Keratinocyte (primary cell): ENCODE results near the gene FANCI. TPM values are rescaled to one million over a fixed set of nuclear protein-coding genes. Genes with fewer than 3 reads are reported as not detected.

ENCODE experiments used
- DNase-seq: peaks from one replicate; pipeline ENCODE4 v3.0.0-alpha.2; 2011; ENCODE audit warnings: low read depth, missing footprints, low spot score
- FAIRE-seq: peaks from 2 replicates; lab custom pipeline; 2011; peaks lifted over from hg19 to GRCh38; lab: Jason Lieb, UNC
- H2AFZ ChIP-seq: 2 replicates; pipeline ENCODE4 v1.6.0; 2012; ENCODE audit warnings: low read length, control low read depth, inconsistent platforms; ENCODE audit not compliant: control insufficient read depth
- H3K27ac ChIP-seq: 2 replicates; pipeline ENCODE4 v1.5.1; 2011; ENCODE audit warnings: low read length; ENCODE audit not compliant: control insufficient read depth, insufficient read depth
- H3K27me3 ChIP-seq: 3 replicates; pipeline ENCODE4 v1.6.0; 2011; ENCODE audit warnings: low read length; ENCODE audit not compliant: control insufficient read depth, insufficient read depth; ENCODE audit errors: extremely low read depth
- H3K36me3 ChIP-seq, 2 experiments: 2 replicates in 1 of 2; 3 replicates in 1 of 2; pipeline ENCODE4 v1.5.1; 2011; ENCODE audit warnings: low read length in 2 of 2, mild to moderate bottlenecking in 1 of 2; ENCODE audit not compliant: control insufficient read depth in 2 of 2, insufficient read depth in 2 of 2; ENCODE audit errors: extremely low read depth in 1 of 2
- H3K4me1 ChIP-seq: 3 replicates; pipeline ENCODE4 v1.5.1; 2011; ENCODE audit warnings: low read length; ENCODE audit not compliant: control insufficient read depth, insufficient read depth; ENCODE audit errors: extremely low read depth
- H3K4me2 ChIP-seq: 3 replicates; pipeline ENCODE4 v1.6.0; 2011; ENCODE audit warnings: low read depth, low read length; ENCODE audit not compliant: control insufficient read depth, insufficient read depth; ENCODE audit errors: extremely low read depth
- H3K4me3 ChIP-seq, 3 experiments: fragments of 200-600 bp in 1 of 3; sonication (generic) in 1 of 3; 2 replicates in 2 of 3; 3 replicates in 1 of 3; pipeline ENCODE4 v1.5.1; 2011 to 2016; ENCODE audit warnings: low read length in 3 of 3, mild to moderate bottlenecking in 3 of 3, control low read depth in 2 of 3, inconsistent platforms in 1 of 3, low read depth in 1 of 3, mixed read lengths in 1 of 3, mixed run types in 1 of 3, moderate library complexity in 1 of 3; ENCODE audit not compliant: control insufficient read depth in 2 of 3, insufficient read depth in 2 of 3; ENCODE audit errors: extremely low read depth in 1 of 3
- H3K79me2 ChIP-seq: 2 replicates; pipeline ENCODE4 v1.6.0; 2012; ENCODE audit warnings: low read length; ENCODE audit not compliant: control insufficient read depth, insufficient read depth
- H3K9ac ChIP-seq: 3 replicates; pipeline ENCODE4 v1.6.0; 2011; ENCODE audit warnings: low read length; ENCODE audit not compliant: control insufficient read depth, insufficient read depth; ENCODE audit errors: extremely low read depth
- H3K9me1 ChIP-seq: 3 replicates; pipeline ENCODE4 v1.6.0; 2011; ENCODE audit warnings: low read length; ENCODE audit not compliant: control insufficient read depth, insufficient read depth; ENCODE audit errors: extremely low read depth
- H3K9me3 ChIP-seq: 2 replicates; pipeline ENCODE4 v1.5.1; 2012; ENCODE audit warnings: low read depth, low read length; ENCODE audit not compliant: control insufficient read depth
- H4K20me1 ChIP-seq: 3 replicates; pipeline ENCODE4 v1.6.0; 2011; ENCODE audit warnings: low read length; ENCODE audit not compliant: control insufficient read depth, insufficient read depth; ENCODE audit errors: extremely low read depth
- CTCF ChIP-seq, 3 experiments: IDR thresholded peaks in 1 of 3; conservative IDR thresholded peaks in 1 of 3; optimal IDR thresholded peaks in 1 of 3; 2 replicates in 2 of 3; 3 replicates in 1 of 3; pipeline versions ENCODE3 to v1.5.1; 2011; ENCODE audit warnings: low read length in 3 of 3, mild to moderate bottlenecking in 3 of 3, moderate library complexity in 2 of 3, control low read depth in 1 of 3, inconsistent platforms in 1 of 3; ENCODE audit not compliant: insufficient read depth in 2 of 3; ENCODE audit errors: extremely low read depth in 1 of 3
- EZH2 ChIP-seq: IDR thresholded peaks from one replicate; pipeline ENCODE4 v1.6.1; 2012; ENCODE audit warnings: inconsistent platforms, mild to moderate bottlenecking, low read length, moderate library complexity
- dilution Hi-C: fragments of 300-500 bp; cut with MboI; formaldehyde crosslinking; loops from one replicate; pipeline ENCODE4 v1.7.0; 2020; ENCODE audit warnings: low sequenced_read_pairs; ENCODE audit not compliant: extremely low pct_ligation_motif_present
- polyA plus RNA-seq, 5 experiments: library from polyadenylated mRNA; depleted of rRNA in 3 of 5; stranded (reverse) in 3 of 5; stranded (forward) in 1 of 5; unstranded in 1 of 5; fragments of >200 nt; gene quantifications; 1 replicate in 1 of 5; 2 replicates in 3 of 5; 3 replicates in 1 of 5; pipeline versions ENCODE4 v1.2.1 to v1.2.3, GENCODE V29; 2011 to 2012; ENCODE audit warnings: missing spikeins in 2 of 5, low read depth in 1 of 5, low replicate concordance in 1 of 5

Gene FANCI
- polyA plus RNA-seq, 1 donor (not counting 4 experiments of a cell fraction or from before 2014, with no cell fraction given) = 21.8 TPM

DNA sequence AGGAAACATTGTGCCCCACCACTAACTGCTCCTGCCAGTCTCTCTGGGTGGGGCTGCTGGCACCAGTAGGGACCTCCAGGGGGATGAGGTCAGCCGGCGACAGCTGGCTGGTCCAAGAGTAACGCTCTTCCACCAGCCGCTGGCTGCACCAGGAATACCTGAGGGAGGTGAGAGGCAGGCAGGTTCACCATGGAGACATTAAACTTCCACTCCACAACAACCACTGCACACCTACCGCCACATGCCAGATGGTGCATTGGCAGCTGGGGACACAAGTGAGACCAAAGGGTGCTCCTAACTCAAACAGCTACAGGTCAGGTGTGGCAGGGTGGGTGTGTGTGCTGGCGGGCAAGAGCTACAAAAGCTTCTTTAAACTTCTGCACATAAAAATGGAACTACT lies 86.3 kb downstream of the FANCI start:
- Histone ChIP-seq H3K9me3 (no peaks in the 10 kb centered on the region), H3K27ac (no peak overlapping the region), H3K4me1 (peaks cover 25% of the 10 kb centered on the region), H4K20me1 (peaks cover 31% of the 10 kb centered on the region), H3K9me1 (peaks cover 2% of the 10 kb centered on the region), H3K27me3 (no peaks in the 10 kb centered on the region), H3K36me3 (peaks cover 57 to 68% of the 10 kb centered on the region in 2 experiments), H2AFZ (no peak overlapping the region), H3K4me2 (peak overlapping the region; percentile 28), H3K9ac (no peak overlapping the region), H3K4me3 (no peak overlapping the region), H3K79me2 (peaks cover 77% of the 10 kb centered on the region)
- dilution Hi-C loops = no loop called here
- TF ChIP-seq CTCF (optimal IDR thresholded peaks at IDR 0.05 in 1 of 3, IDR thresholded peaks at IDR 0.05 in 1 of 3, conservative IDR thresholded peaks at IDR 0.05 in 1 of 3; ENCODE audit: extremely low read depth in 1 of 3, insufficient read depth in 2 of 3, low read length in 3 of 3) (no peak), EZH2 (no peak)
- FAIRE-seq (no peak), DNase-seq (no peak)

DNA sequence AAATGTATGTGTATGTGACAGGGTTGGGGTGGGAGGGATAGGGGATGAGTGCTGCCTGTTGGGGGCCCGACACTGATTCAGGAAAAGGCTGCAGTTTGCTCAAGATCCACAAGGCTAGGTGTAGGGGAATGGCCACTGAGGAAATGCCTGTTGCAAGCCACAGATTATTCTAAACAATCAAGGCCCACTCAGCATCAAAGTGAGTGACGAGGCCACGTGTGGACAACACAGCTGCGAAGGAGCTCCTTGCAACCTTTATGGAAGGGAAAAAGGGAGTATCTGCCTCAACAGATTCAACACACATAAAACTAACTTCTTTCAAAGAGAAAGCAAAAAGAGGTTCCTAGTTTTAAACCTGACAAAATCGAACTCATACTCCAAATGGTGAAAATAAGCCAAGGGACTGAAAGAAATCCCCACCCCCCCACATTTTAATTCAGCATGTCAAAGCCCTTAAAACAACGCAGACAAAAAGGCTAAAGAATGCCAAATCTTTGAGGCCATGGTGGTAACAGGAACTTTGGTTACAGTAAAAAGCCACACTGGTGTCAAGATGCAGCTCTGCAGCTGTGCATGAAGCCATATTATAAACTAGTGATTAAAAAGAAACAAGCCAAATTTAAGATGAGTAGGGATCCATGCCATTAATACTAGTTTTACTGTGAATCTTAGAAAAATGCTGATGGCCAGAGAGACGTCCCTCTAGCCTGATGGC lies 87.3 kb downstream of the FANCI start:
- Histone ChIP-seq H3K9me1 (peaks cover 2% of the 10 kb centered on the region), H4K20me1 (peaks cover 31% of the 10 kb centered on the region), H3K36me3 (peaks cover 51 to 63% of the 10 kb centered on the region in 2 experiments), H3K4me2 (peak overlapping the region; percentile 29), H2AFZ (no peak overlapping the region), H3K9ac (peak overlapping the region; percentile 23), H3K79me2 (peaks cover 74% of the 10 kb centered on the region), H3K27ac (no peak overlapping the region), H3K4me1 (peaks cover 30% of the 10 kb centered on the region), H3K4me3 (peak overlapping the region in 1 of 3 experiments; percentile 34), H3K27me3 (no peaks in the 10 kb centered on the region), H3K9me3 (no peaks in the 10 kb centered on the region)
- DNase-seq (no peak), FAIRE-seq (no peak)
- dilution Hi-C loops = no loop called here
- no peak for TF ChIP-seq CTCF (optimal IDR thresholded peaks at IDR 0.05 in 1 of 3, IDR thresholded peaks at IDR 0.05 in 1 of 3, conservative IDR thresholded peaks at IDR 0.05 in 1 of 3; ENCODE audit: extremely low read depth in 1 of 3, insufficient read depth in 2 of 3, low read length in 3 of 3)
- no peak for TF ChIP-seq EZH2
